ENCODE data around the gene CDIPT.

CDIPT gene

GRCh38 chr16:29825145-29826044 lies 37.6 kb downstream of the CDIPT start:
- FAIRE-seq, result no peak

- no peak for FAIRE-seq
Measured at GRCh38 chr16:29824589-29825144, 38.4 kb downstream of the CDIPT start.

- FAIRE-seq, result no peak
Measured at GRCh38 chr16:29821643-29822115, 41.3 kb downstream of the CDIPT start.

- no peak for FAIRE-seq
Measured at GRCh38 chr16:29820730-29821642, 42.0 kb downstream of the CDIPT start.

- peak; percentile 75 for FAIRE-seq
Measured at GRCh38 chr16:29820271-29820701, 42.7 kb downstream of the CDIPT start, which contains the start of gene MVP. MVP (plus strand) TSS chr16:29820462; CDS start chr16:29830550, 10,088 bp downstream.

- FAIRE-seq, result no peak
Measured at GRCh38 chr16:29819506-29819905, 43.5 kb downstream of the CDIPT start.

- no peak for FAIRE-seq
Measured at GRCh38 chr16:29818082-29818481, 44.9 kb downstream of the CDIPT start.

- no peak for FAIRE-seq
Measured at GRCh38 chr16:29816694-29817441, 46.2 kb downstream of the CDIPT start.

- FAIRE-seq, result peak; percentile 91
Measured at GRCh38 chr16:29815793-29816693, 47.0 kb downstream of the CDIPT start, which contains the start of gene PAGR1. PAGR1 (plus strand) TSS chr16:29816152; CDS start chr16:29816526, 374 bp downstream.

- FAIRE-seq, result no peak
Measured at GRCh38 chr16:29815032-29815721, 47.8 kb downstream of the CDIPT start.

- FAIRE-seq, result no peak
Measured at GRCh38 chr16:29814592-29814991, 48.4 kb downstream of the CDIPT start.

GRCh38 chr16:29813644-29814562 lies 49.1 kb downstream of the CDIPT start:
- no peak for FAIRE-seq

- FAIRE-seq, result no peak
Measured at GRCh38 chr16:29812754-29813643, 50.0 kb downstream of the CDIPT start.

GRCh38 chr16:29811896-29812665 lies 50.9 kb downstream of the CDIPT start, which contains the start of gene PRRT2:
PRRT2 (plus strand) TSS chr16:29812193; CDS start chr16:29813055, 862 bp downstream.
- FAIRE-seq, result no peak

GRCh38 chr16:29811170-29811895 lies 51.7 kb downstream of the CDIPT start:
- peak; percentile 100 for FAIRE-seq

GRCh38 chr16:29810699-29811169 lies 52.3 kb downstream of the CDIPT start:
- no peak for FAIRE-seq
